Hepatic stellate cell (primary cell): ENCODE data around the gene PNLIPRP3.

Experiments used
- DNase-seq: peaks from one replicate; pipeline ENCODE4 v3.0.0; 2011; ENCODE audit warnings: low spot score

Gene PNLIPRP3

DNA sequence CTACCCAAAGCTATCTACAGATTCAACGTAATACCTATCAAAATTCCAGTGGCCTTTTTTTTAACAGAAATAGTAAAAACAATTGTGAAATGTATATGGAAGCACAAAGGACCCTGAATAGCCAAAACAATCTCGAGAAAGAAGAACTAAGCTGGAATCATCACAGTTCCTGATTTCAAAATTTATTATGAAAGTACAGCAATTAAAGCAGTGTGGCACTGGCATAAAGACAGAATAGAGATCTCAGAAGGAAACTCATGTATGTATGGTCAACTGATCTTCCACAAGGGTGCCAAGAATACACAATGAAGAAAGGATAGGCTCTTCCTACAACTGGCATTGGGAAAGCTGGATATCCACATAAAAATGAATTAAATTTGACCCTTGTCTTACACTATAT lies 23.2 kb downstream of the PNLIPRP3 start:
- no peak for DNase-seq

DNA sequence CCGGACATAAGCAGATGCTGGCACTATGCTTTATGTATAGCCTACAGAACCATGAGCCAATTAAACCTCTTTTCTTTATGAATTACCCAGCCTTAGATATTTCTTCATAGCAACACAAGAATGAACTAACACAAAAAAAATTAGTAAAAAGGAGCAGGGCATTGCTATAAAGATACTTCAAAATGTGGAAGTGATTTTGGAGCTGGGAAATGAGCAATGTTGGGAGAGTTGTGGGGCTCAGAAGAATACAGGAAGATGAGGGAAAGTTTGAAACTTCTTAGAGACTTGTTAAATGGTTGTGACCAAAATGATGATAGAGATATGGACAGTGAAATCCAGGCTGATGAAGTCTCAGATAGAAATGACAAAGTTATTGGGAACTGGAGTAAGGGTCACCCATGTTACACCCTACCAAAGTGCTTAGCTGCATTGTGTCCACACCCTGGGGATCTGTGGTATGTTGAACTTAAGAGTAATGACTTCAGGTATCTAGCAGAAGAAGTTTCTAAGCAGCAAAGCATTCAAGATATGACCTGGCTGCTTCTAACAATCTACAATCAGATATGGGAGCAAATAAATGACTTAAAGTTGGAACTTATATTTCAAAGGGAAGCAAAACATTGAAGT lies 24.2 kb downstream of the PNLIPRP3 start:
- no peak for DNase-seq

DNA sequence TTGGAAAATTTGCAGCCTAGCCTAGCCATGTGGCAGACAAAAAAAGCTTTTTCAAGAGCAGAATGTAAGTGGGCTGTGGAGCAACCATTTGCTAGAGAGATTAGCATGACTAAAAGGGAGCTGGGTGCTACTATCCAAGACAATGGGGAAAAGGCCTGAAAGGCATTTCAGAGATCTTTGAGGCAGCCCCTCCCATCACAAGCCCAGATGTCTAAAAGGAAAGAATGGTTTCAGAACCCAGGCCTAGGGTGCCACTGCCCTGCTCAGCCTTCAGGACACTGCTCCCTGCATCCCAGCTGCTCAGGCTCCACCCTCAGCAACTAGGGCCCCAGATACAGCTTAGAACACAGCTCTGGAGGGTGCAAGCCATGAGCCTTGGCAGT lies 24.7 kb downstream of the PNLIPRP3 start:
- no peak for DNase-seq

DNA sequence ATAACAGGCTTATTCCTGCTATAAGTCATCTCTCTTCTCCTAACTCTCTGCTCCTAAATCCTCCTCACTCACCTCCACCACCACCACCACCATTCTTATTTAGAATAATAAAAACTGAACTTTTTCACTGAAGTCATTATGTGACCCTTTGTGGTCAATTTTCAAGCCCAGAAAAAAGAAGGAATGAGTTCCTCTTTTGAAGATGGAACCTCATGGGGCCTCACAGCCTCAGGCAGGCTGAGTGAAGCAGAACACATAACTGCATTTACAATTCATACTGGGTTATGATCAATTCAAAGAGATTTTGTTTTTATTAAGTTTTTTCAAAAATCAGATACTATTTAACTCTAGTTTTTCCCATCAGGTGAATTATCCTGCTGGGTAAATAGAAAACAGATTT lies 29.8 kb downstream of the PNLIPRP3 start:
- DNase-seq, result no peak

DNA sequence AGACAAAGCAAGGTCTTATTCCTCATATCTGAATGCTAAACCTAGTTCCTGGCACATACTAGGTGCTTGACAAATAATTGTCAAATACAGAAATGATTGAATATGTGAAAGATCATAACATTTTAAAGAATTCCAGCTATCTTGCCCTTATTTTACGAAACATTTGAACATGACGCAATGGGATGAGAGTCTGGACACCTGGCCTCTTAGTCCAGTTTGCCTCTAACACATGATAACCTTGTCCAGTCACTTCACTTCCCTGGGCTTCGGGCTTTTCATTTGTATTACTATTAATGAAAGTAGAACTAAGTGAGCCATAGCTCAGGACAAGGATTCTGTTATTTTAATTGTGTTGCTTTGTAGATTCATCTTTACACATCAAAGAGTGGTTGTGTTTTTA lies 32.6 kb downstream of the PNLIPRP3 start:
- DNase-seq, result no peak

DNA sequence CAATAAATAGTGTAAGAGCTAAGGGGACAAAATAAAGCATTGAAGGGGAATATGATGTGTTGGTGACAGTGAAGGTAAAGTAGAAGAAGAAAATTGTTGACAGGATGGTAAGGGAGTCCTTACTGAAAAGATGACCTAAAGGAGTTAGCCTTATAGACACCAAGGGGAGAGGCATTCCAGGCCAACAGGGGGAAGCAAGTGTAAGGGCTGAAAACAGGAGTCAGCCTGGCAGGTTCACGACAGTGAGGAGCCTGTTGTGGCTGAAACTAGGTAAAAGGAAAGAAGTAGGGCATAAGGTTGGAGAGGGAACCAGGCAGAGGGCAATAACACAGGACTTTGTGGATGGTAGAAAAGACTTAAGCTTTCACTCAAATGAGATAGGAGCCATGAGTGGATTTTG lies 34.0 kb downstream of the PNLIPRP3 start:
- no peak for DNase-seq

DNA sequence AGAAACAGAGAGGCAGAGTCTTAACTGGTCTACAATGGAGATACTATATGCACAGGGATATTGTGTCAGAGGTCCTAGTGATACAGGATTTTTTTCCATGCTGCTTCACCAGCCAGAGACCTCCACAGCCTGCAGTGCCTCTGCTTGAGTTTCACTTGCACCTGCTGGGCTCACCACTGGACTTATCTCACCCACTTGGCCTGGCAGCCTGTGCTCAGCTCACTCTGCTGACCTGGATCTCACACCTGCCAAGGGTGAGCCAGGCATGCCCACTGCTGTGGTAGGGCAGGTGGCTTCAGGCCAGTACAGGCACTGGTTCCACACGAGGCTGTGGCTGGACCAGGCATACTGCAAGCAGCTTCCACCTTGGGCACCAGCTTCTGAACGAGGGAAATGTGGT lies 36.6 kb downstream of the PNLIPRP3 start:
- DNase-seq, result no peak

DNA sequence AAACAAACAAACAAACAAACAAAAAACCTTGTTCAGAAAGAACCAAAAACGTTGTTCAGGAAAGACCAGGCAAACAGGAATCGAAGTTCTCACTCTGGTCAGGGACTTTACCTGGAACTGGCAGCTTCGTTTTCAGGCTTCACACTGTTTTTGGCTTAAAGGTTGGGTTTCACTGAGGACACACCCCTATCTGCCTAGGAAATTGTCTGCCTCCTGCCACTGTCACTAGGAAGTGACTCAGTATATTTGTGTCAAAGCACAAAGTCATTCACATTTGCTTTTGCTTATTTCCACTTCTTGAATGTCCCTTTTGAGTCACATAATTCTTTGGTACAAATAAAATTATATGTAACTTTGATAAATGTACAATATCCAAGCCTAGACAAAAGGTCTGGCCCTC lies 37.9 kb downstream of the PNLIPRP3 start:
- DNase-seq, result no peak

DNA sequence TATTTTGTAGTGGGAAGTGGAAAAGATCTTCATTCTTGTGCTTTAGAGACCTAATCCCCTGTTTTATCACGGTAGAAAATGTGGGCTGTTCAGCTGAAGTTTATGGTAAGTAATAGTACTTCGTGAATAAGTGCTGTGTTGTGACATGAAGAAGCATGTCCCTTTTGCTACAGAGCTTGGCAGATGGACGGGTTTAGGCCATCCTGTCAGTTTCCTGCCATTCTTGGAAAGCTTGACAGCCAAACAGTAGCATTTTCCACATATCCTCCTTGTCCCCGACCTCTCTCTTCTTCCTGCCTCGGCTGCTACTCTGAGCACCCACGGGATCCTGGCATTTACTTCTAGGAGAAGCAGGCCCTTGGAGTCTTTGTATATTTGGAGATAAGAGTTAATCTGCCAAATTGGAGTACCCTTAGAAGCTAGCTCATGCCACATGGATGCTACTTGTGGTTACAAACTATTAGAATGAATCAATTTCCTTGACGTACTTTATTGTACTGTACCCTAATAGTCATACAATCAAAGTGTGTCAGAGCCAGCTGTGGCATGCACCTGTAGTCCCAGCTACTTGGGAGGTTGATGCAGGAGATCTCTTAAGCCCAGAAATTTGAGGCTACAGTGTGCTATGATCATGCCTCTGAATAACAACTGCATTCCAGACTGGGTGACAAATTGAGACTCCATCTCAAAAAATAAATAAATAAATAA lies 39.2 kb downstream of the PNLIPRP3 start:
- no peak for DNase-seq

DNA sequence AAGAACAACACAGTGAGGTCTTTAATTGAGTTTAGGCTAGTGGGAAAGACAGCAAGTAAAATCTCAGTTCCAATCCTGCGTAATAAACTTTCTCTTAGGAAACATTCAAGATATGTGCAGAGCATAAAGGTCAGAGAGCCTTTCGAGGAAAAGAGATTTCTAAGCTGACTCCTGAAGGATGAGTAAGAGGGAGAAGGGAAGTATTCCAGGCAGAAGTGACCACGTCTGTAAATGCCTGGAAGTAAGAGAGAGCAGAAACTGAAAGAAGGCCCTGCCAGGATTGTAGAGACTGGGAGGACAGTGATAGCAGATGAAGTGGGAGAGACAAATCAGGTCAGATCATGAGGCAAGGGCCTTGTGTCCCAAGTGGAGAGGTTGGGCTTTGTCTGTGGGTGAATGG lies 41.8 kb downstream of the PNLIPRP3 start:
- DNase-seq, result no peak

DNA sequence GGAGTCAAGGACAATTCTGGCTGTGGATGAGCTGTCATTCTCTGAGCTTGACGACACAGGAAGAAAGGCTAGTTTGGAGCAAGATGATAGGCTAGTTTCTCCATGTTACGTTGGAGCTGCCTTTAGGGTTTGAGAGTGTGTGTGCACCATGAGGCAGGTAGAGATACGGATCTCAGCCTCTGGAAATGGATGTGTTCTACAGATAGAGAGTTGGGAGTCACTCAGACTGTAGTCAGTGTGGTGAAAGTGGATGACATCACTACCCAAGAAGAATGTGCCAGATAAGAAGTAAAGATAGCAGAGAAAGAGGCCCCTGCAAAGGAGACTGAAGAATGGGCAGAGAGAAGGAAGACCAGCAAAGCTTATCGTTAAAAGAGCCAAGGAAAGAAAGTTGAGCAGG lies 42.4 kb downstream of the PNLIPRP3 start:
- no peak for DNase-seq

DNA sequence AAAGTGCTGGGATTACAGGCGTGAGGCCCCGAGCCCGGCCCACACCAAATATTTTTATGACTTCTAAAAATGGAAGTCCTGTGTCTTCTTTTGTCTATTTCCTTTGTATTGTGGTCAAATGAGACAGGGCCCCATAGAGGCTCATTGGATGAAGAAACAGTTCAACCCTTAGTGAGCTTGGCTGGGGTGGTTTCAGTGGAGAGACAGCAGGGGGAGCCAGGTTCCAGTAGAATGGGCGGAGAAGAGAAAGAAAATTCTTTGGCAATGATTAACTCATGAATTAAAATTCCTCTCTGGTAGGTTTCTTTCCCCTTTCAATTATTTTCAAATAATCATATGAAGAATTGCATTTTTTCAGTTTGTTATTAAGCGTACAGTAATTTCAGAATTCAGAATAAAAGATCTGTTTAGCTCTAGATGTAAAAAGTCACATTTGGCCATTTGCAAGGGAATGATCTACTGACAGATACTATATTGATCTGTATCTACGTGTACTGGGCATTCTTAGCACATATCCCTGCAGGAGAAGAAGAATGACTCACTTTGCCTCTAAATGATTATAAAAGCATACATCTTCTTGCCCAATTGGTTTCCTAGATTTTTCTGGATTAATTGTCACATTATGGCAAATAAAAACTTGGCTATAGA lies 43.2 kb downstream of the PNLIPRP3 start:
- no peak for DNase-seq

DNA sequence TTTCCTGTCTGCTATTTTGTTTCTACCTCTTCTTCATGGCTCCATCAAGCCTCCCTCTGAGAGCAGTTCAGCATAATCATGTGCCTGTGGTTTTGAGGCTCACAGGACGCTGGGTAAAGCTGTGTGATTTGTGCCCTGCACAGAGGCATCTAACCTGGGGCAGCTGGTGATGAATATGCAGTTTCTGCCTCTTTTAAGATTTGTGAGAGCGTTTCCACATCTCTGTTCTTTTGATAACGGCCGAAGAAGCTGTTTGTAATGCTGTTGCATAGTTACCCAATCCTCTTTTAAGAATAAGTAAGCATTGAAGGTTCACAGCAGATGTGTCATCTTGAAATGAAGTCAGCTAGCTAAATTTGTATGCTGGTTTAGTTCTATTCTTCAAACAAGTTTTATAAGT lies 45.2 kb downstream of the PNLIPRP3 start:
- no peak for DNase-seq

DNA sequence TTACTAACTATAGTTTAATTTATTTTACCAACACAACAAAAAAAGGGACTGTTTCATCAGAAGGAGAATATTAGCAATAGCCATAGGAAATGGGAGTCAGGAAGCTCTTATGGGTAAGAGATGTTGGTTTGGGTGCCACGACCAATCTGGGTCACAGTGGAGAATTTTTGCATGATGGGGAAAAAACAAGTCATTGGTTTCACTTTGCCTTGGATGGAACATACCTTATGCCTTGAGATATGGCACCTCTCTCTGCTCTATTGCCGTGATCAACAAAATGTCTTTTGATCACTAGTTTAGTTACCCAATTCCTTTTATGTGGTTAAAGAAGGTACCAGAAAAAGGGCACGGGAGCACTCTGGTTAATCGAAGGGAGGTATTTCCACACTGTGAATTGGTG lies 48.2 kb downstream of the PNLIPRP3 start:
- no peak for DNase-seq

DNA sequence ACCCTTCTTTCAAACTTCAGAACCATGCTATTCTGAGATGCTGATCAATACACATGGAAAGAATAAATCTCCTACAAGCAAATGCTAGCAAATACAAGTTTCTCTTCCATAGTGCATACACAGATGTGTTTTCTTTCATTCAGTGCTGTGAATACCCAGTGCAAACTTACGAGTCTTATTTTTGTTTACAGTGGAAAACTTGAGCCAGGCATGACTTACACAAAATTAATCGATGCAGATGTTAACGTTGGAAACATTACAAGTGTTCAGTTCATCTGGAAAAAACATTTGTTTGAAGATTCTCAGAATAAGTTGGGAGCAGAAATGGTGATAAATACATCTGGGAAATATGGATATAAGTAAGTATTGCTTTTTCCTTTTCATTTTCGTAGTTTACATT lies 48.8 kb downstream of the PNLIPRP3 start:
- DNase-seq, result no peak

DNA sequence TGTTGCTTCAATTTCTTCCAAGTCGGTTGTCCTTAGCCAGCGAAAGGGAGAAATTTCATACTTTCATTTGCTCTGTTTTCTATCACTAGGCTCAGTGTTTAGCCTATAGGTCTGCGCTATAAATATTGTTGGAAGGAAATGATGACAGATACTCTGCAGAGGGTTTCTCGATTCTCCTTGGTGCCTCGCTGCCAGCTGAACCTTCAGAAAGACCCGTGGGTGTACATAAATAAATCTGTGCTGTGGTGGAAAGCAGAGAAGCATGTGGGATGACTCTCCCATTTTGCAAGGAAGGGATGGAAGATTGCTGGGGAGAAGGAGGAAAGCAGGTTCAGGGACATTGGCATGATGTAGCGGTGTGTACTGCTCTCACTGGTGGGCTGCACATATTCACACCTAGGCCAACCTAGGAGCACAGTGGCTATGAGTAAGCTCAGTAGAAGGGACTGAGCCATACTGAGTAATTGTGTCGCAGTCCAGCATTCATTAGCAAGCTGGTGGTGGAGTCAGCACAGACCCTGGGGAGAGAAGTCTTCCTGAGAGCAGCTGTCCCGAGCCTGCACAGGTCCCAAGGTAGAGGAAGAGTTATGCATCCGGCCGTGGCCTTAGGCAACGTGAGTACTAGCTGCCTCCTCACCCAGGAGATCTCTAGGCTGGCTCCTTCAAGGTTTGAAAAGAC lies 50.5 kb downstream of the PNLIPRP3 start:
- no peak for DNase-seq

DNA sequence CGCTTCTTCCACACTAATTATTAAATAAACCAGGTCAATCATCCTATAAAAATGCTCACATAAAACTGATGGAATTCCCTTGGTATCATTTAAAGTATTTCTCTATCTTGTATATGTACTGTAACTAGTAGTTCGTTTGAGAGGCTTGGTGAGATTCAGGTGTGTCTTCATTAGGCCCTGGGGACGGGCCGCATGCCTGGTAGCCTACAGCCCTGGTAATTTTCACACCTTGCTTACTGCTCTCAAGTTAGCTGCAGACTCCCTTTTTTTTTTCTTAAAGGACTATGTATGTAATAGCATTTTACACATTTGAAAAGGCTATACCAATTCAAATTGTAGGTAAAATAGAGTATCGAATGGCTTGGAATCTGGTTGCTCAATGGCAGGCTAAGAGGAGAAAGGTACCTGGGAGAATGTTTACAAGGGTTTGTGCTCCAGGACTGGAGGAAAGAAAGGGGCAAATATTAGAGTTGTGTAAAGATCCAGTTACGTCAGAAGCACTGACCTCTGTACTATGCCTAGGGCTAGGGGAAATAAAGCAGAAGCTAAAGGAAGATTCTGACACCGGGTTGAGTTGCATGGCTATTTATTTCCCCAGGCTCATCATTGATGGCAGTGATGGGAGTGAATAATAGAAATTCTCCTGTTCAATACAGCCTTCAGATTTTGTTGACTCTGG lies 59.3 kb downstream of the PNLIPRP3 start:
- no peak for DNase-seq

DNA sequence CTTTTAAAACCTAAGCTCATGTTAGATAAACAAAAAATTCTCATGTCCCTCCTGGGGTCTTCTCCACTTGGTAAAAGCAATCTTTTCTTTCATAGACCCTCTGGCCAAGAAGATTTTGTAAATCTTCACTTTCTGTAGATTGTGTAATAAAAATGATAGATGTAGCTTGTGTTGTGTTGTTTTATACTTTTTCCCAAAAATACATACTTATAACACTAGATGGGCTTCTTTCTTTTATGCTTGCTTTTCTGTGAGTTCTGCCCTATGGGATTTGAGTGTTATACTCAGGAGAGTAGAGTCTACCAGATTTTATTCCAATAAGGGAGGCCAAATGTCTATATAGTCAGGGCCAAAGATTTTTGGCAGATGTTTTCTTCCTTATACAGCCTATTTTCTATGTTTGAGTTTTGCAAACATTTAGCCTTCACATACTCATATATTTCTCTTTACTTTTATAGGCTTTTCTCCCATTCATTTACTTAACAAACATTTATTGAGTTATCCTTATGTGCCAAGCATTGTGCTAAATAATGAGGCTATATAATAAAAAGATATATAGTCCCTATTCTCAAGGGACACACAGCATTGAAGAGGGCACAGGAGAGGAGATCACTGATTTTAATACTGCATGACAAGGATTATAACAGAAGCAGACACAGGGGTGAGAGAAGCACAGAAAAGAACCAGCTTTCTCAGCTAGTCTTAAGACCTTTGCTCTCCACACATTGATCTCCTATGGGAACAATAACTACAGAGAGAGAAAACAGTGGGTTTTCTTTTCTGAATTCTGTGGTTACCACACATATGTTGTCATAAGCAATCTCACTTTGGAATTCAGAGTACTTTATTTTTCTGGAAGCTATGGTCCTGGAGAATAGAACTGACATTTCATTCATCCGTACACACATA lies 60.1 kb downstream of the PNLIPRP3 start:
- no peak for DNase-seq

DNA sequence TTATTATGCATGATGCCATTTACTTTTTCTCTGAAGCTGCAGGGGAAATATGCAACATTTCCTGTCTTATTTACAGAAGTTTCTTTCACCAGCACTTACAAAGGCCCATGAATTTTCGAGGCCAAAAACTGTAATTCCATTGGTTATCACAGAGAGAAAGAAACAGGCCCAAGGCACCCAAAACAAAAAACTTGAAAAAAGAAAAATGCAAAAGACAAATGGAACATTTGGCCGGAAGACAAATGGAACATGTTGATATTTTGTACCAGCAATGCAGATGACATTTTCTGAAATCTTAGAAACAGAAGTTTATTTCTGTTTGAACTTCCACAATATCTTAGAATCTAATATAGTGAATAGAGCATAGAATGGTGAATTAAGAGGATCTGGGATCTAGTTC lies 61.8 kb downstream of the PNLIPRP3 start:
- DNase-seq, result no peak

DNA sequence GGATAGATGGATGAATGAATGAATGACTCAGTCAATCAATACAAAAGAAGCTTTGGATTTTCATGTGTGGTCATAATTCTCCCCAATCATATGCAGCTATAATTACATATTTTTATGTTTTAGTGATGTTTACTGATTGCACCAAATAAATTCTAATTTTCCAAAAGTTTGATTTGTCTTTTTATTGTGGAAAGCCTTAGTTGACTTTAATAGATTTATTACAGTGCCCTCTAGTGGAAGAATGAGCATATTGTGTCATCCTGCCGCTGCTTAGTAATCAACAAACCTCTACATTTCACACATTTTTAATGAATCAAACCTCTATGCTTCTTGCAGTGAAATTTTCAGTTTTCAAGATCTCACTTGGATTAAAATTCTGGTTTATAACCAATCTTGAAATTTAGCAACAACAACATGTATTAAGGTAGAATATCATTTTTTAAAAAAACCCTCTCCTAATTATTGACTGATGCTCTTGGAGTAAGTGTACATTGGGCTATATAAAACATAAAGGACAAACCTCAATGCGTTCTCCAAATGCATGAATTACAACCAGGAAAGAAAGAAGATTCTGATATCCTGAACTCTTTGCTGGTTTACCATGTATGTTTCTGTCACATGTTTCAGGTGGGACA lies 62.5 kb downstream of the PNLIPRP3 start:
- DNase-seq, result peak; percentile 9

DNA sequence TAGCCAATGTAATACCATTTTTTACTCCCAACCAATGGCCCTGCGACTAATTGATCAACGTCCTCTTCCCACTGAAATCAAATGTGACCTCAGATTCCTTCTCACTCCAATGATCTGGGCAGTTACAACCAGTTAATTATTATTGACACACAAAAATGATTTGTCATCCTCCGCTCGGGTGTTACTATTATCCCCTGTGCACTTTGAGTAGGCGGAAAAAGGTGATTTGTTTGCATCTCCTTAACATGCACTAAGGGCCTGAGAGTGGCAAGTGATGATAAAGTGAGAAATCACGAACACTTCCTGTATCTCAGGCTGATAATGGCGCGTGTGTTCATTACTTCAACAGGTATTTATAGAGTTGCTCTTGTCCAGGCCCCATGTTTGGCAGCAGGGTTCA lies 77.1 kb downstream of the PNLIPRP3 start:
- DNase-seq, result no peak
